G401.6 (cell line): Measurements from ENCODE around the gene RABGAP1.
"Not testable (repeated sequence)": the region's sequence is repeated elsewhere in the genome, so short reads cannot be mapped to it uniquely, and the experiment has no call there.

Experiments used
- FAIRE-seq: peaks from 2 replicates; lab custom pipeline; 2012; peaks lifted over from hg19 to GRCh38; lab: Jason Lieb, UNC

Gene RABGAP1

GRCh38 chr9:122940749-122941581 is at the start of gene RABGAP1:
Gene RABGAP1, plus strand, starts transcription at chr9:122941020. Its CDS starts 16,040 bp downstream, at chr9:122957060.
- FAIRE-seq = peak; percentile 87

- peak; percentile 17 for FAIRE-seq
Observed at GRCh38 chr9:122897969-122898368, 42.9 kb upstream of the RABGAP1 start.

GRCh38 chr9:122900791-122901190 is 40.0 kb upstream of the RABGAP1 start:
- FAIRE-seq = no peak

- no peak for FAIRE-seq
Observed at GRCh38 chr9:122904466-122904822, 36.4 kb upstream of the RABGAP1 start.

- FAIRE-seq = peak; percentile 99
Observed at GRCh38 chr9:122904823-122905710, 35.8 kb upstream of the RABGAP1 start, which contains the start of gene RC3H2. Gene RC3H2, minus strand, starts transcription at chr9:122905359. Its CDS starts 7,850 bp downstream, at chr9:122897509.

- FAIRE-seq = not testable (repeated sequence)
Observed at GRCh38 chr9:122906122-122906521, 34.7 kb upstream of the RABGAP1 start.

- FAIRE-seq = no peak
Observed at GRCh38 chr9:122912671-122912963, 28.2 kb upstream of the RABGAP1 start.

- peak; percentile 61 for FAIRE-seq
Observed at GRCh38 chr9:122912964-122913673, 27.7 kb upstream of the RABGAP1 start, which contains the start of gene ZBTB6. Gene ZBTB6, minus strand, starts transcription at chr9:122913323. Its CDS starts 1,251 bp downstream, at chr9:122912072.

GRCh38 chr9:122918310-122918709 is 22.5 kb upstream of the RABGAP1 start:
- FAIRE-seq = no peak

- no peak for FAIRE-seq
Observed at GRCh38 chr9:122922713-122923112, 18.1 kb upstream of the RABGAP1 start.

GRCh38 chr9:122923947-122924346 is 16.9 kb upstream of the RABGAP1 start:
- FAIRE-seq = no peak

GRCh38 chr9:122929796-122930354 is 10.9 kb upstream of the RABGAP1 start:
- FAIRE-seq = no peak

GRCh38 chr9:122930541-122931225 is 10.1 kb upstream of the RABGAP1 start:
- no peak for FAIRE-seq

GRCh38 chr9:122931226-122932121 is 9.3 kb upstream of the RABGAP1 start, which contains the start of gene ZBTB26:
Gene ZBTB26, minus strand, starts transcription at chr9:122931512. Its CDS starts 11,578 bp downstream, at chr9:122919934.
- FAIRE-seq = peak; percentile 90

GRCh38 chr9:122936464-122936863 is 4.4 kb upstream of the RABGAP1 start:
- FAIRE-seq = no peak

GRCh38 chr9:122936883-122937282 is 3.9 kb upstream of the RABGAP1 start:
- FAIRE-seq = no peak

GRCh38 chr9:122939601-122940000 is 1.2 kb upstream of the RABGAP1 start:
- FAIRE-seq = no peak

GRCh38 chr9:122940454-122940748 is 419 bp upstream of the RABGAP1 start:
- no peak for FAIRE-seq

GRCh38 chr9:122941582-122942234 is 888 bp downstream of the RABGAP1 start:
- no peak for FAIRE-seq
